AG09319 (cell line): ENCODE results near the gene HEXD.
"Not testable (repeated sequence)": the region's sequence is repeated elsewhere in the genome, so short reads cannot be mapped to it uniquely, and the experiment has no call there.

ENCODE experiments used
- DNase-seq: peaks from one replicate; pipeline ENCODE4 v3.0.0-alpha.2; 2010; ENCODE audit warnings: low read depth; ENCODE audit errors: extremely low read depth
- CTCF ChIP-seq: IDR thresholded peaks from 2 replicates; pipeline ENCODE4 v1.5.1; 2011; ENCODE audit warnings: low read depth, mild to moderate bottlenecking, inconsistent platforms, low read length, moderate library complexity

Gene HEXD

GRCh38 chr17:82410014-82410716 is 8.0 kb upstream of the HEXD start:
- no peak for DNase-seq
- no peak for TF ChIP-seq CTCF

GRCh38 chr17:82411396-82412053 is 6.6 kb upstream of the HEXD start:
- no peak for TF ChIP-seq CTCF
- no peak for DNase-seq

GRCh38 chr17:82412081-82412480 is 6.1 kb upstream of the HEXD start:
- DNase-seq, result not testable (repeated sequence)

- TF ChIP-seq CTCF, result no peak
- no peak for DNase-seq
These were observed 5.3 kb upstream of the HEXD start for GRCh38 chr17:82412535-82413520.

- TF ChIP-seq CTCF, result peak; percentile 72
- DNase-seq, result peak; percentile 27
These were observed 3.4 kb upstream of the HEXD start for GRCh38 chr17:82414548-82415281.

GRCh38 chr17:82415336-82415735 is 2.8 kb upstream of the HEXD start:
- DNase-seq, result no peak
- TF ChIP-seq CTCF, result no peak

GRCh38 chr17:82415786-82416185 is 2.4 kb upstream of the HEXD start:
- TF ChIP-seq CTCF, result no peak
- no peak for DNase-seq
